ENCODE measurements around the gene SLC25A34.
"Not testable (repeated sequence)": the region's sequence is repeated elsewhere in the genome, so short reads cannot be mapped to it uniquely, and the experiment has no call there.

SLC25A34 gene

DNA sequence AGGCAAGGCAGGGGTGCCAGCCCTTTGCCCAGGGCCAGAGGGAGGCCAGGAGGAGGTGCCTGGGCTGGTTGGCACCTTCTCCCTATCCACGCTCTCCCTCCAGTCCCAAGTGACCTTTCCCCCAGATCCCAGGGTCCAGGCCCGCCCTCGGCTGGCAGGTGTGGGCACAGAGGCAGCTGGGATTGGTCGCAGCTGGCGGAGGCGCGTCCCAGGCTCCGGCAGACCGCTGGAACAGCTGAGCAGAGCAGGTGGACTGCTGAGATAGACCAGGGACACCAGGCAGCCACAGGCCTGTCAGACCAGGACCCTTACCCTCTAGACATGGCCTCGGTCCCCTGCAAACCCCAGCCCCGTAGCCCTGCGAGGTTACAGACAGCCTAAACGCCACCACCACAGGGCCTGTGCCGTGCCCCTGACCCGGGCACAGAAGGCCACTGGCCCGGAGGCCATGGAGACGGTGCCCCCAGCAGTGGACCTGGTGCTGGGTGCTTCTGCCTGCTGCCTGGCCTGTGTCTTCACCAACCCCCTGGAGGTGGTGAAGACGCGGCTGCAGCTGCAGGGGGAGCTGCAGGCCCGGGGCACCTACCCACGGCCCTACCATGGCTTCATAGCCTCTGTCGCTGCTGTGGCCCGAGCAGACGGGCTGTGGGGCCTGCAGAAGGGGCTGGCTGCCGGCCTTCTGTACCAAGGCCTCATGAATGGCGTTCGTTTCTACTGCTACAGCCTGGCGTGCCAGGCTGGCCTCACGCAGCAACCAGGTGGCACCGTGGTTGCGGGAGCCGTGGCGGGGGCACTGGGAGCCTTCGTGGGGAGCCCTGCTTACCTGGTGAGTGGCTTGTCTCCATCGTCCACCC, at the start of gene SLC25A34:
Gene SLC25A34 (plus strand): TSS at position 221 of the 854 bp plus-strand sequence. CDS start 228 bp downstream, at position 449.
- peak in 15 of 51 donors; percentile 5 to 62 (median 22) for DNase-seq

DNA sequence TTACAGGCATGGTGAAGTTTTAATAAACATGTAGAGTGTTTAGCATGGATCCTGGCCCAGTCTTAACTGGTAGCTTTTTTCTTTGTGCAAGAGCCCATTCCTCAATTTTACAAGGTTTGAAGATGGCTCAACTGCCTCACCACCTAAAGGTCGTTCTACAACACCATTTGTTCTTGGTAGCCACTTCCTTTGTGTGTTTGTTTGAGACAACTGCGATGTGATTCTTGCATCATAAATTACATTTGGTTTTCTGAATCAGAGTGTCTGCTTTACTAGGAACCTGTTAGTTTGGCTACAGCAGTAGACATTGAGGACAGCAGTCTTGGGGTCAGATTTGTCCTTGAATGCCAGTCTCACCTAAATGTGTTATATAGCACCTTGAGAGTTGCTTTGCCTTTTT, 48.6 kb upstream of the SLC25A34 start:
- DNase-seq, result no peak

DNA sequence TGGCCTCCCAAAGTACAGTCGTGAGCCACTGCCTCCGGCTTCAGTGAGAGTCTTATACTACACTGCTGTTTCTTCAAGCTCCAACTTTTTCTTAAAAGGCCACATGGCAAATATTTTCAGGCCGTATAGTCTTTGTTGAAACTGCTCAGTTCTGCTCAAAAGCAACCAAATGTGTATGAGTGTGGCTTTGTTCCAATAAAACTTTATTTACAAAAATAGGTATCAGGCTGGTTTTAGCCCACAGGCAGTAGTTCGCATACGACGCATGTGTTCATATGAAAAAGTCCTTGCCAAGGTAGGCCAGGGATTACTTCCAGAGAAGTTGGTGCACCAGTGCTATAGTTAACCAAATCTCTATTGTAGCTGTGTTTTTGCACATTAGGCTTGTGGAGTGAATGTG, 45.7 kb upstream of the SLC25A34 start:
- no peak for DNase-seq

DNA sequence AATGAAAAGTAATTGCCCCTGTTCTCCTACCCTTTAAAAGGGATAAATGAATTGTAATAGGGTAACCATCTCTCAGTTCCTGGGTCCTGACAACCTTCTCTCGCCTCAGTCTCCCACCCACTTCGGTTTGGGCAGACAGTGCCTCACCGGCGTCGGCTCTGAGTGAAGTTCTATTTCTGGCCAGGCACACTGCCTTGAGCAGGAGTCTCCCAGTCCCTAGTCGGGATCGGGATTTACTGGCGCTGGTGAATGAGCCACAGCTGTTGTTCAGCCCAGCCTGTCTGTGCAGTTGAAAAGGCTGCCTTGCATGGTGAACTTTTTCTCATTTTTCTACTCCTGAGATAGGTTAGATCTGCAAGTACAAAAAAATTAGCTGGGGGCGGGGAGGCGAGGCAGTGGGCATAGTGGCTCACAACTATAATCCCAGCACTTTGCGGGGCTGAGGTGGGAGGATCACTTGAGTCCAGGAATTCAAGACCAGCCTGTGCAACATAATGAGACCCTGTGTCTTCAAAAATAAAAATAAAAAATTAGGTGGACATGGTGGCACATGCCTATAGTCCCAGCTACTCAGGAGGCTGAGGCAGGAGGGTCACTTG, 44.5 kb upstream of the SLC25A34 start:
- DNase-seq, result peak in 3 of 51 donors; percentile 7 to 70 (median 19)

GRCh38 chr1:15692121-15692682, 43.9 kb upstream of the SLC25A34 start:
- DNase-seq, result no peak

DNA sequence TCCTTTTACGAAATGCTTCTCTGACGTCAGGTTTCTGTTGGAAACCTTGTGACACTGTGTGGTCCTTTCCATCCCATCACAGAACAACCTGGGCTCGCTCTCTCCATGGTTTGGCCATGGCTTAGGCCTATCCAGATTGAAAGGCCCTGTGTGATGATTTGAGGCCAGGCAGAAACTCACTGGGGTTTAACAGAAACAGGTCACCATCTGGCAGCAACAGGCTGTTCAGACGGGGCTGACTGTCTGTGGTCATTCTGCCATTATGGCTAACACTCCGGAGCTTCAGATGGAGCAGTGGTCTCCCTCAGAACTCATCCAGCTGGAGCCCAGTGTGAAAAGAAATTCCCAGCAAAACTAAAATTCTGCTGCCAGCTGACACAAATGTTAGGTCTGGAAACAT, 42.7 kb upstream of the SLC25A34 start:
- no peak for DNase-seq

GRCh38 chr1:15696956-15697521, 39.0 kb upstream of the SLC25A34 start:
- peak in 31 of 51 donors; percentile 12 to 79 (median 43) for DNase-seq

DNA sequence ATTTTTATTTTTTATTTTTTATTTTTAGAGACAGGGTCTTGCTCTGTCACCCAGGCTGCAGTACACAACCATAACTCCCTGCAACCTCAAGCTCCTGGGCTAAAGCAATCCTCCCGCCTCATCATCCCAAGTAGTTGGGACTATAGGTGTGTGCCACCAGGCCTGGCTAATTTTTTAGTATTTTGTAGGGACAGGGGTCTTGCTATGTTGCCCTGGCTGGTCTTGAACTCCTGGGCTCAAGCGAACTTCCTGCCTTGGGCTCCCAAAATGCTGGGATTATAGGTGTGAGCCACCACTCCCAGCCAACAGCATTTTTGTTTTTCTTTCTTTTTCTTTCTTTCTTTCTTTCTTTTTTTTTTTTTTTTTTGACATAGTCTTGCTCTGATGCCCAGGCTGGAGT, 37.9 kb upstream of the SLC25A34 start:
- no peak for DNase-seq

- DNase-seq, result not testable (repeated sequence)
Observed at GRCh38 chr1:15699321-15699720, 36.7 kb upstream of the SLC25A34 start.

DNA sequence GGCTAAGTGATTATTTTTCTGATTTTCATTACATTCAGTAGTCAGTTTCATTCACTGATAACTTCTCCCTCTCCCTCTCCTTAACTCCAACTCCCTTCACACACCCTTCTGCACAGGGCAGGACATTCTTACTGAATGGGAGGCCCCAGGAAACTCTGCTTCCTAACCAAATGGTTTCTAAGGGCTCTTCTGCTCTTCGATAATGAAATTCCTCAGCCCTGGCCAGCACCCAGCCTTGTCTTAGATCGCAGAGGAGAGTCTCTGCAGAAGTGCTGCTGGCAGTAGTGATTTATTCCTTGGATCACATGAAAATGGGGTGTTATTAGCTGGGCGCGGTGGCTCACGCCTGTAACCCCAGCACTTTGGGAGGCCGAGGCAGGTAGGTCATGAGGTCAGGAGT, 35.5 kb upstream of the SLC25A34 start:
- no peak for DNase-seq

DNA sequence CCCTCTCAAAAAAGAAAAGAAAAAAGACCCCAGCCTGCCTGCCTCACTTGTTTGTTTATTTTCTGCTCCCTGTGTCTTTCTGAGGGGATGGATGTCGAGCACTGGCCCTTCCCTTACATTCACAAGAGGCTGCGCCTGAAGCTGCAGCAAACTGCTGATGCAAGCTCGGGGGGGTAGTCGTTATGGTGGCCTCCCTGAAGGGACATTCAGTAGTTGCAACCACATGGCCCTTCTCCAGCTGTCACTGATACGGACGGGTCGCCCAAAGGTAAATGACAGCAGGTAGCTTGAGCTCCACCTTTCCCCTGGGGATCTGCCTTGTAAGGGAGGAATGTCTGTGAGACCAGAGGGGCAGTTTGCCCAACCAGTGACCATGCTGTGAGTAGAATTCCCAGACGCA, 34.3 kb upstream of the SLC25A34 start:
- DNase-seq, result no peak

- DNase-seq, result peak in 7 of 51 donors; percentile 11 to 57 (median 19)
Observed at GRCh38 chr1:15702722-15703550, 33.1 kb upstream of the SLC25A34 start.

- peak in 48 of 51 donors; percentile 12 to 82 (median 59) for DNase-seq
Observed at GRCh38 chr1:15703562-15703961, 32.5 kb upstream of the SLC25A34 start.

DNA sequence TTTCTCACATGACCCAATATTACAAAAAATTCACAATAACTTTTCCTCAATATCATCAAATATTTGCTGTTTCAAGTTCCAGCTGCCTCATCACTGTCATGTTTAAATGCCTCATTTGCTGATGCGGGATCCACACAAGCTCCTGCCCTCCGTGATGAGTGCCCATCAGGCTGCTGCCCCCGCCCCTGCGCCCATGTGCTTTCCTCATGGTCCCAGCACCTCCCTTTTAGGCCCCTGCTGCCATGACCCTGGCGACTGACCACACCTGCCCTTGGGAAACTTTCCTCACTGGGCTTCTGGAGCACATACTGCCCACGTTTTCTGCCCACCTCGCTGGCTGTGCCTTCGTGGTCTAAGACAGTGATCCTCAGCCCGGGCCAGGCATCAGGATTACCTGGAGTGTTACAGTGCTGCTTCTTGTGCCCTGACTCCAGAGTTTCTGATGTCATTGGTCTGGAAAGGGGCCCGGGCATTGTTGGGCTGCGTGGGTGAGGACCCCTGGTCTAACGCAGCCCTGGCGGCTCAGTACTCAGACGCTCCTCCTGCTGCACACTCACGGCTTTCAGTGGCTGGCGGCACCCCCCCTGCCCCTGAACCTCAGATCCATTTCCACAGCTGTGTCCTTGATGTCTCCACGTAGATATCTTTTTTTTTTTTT, 31.4 kb upstream of the SLC25A34 start:
- no peak for DNase-seq

- no peak for DNase-seq
Observed at GRCh38 chr1:15705184-15705566, 30.9 kb upstream of the SLC25A34 start.

DNA sequence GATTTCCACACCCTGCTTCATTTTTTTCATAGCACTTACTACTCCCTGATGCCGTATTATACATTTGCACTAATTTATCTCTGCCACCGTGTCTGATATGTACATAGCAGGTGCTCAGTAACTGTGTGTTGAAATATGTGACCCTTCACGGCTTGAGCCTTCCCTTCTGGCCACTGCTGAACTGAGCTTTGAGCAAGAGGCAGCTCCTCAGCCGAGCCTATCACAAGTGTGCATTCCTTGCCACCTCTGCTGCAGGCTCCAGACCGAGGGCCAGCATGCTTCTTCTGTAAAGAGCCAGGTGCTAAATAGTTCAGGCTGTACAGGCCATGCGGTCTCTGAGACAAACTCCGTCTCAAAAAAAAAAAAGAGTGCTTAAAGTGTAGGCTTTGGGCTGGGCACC, 29.3 kb upstream of the SLC25A34 start:
- DNase-seq, result no peak

GRCh38 chr1:15707239-15707925, 28.7 kb upstream of the SLC25A34 start:
- DNase-seq, result no peak

DNA sequence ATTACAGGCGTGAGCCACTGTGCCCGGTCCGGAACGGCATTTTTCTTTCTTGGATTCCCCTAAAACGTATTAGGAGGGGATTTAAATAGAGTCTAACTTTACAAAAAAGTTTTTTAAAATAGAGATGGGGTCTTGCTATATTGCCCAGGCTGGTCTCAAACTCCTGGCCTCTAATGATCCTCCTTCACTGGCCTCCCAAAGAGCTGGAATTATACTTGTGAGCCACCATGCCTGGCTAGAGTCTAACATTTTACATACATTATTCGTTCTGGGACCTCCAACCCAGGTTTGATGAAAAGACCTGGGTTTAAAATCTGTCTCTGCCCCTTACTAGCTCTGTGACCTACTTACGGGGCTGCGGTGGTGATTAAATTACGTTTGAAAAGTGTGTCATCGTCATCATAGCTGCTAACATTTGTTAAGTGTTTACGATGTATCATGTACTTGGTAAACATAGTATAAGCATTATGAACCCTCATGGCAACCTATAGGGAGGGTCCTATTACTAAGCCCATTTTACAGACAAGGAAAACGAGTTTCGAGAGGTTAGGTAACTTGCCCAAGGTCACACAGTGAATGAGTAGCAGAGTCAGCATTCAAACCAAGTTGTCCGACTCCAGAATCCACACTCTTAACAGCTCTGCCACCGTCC, 27.4 kb upstream of the SLC25A34 start:
- no peak for DNase-seq

DNA sequence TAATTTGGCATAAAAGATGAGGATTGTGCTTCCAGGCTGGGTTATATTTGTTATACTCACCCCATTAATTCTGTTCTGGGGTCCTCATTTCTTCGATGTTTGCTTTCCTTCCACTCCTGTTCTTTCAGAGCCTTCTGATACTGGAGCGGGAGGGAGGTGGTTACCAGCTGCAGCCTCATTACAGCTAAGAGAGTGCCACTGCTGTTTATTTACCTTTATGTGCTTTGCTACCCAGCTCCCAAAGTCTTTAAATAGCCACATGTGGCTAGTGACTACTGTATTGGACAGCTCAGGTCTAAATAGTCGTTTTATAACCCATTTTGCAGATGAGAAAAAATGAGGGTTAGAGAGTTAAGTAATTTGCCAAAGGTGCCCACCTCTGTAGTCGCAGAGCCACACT, 26.8 kb upstream of the SLC25A34 start:
- DNase-seq, result no peak

DNA sequence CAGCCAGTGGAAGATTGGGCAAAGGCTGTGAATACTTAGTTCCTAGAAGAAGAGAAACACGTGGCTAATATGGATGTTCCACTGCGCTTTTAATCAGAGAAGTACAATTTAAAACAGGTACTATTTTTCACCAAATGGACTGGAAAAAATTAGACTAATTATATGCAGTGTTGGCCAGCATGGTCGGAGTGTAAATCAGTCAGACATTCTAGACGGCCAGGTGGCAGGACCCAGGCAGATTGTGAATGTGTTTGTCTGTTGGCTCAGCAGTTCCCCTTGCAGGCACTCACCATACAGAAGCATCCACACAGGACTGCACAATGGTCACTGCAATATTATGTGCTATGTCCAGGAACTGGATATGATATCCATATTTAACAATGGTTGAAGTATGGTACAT, 23.9 kb upstream of the SLC25A34 start:
- DNase-seq, result no peak

Data from hypothalamus (tissue), 51 donors.